GM21423 (cell line): Measurements from ENCODE around the gene RRP8.

Source experiments
- ATAC-seq: cut with Tn5 transposase; IDR thresholded peaks from one replicate; pipeline ENCODE4 v1.9.1; 2021; ENCODE audit warnings: mild to moderate bottlenecking, moderate library complexity; ENCODE audit not compliant: unreplicated experiment

The RRP8 gene

DNA sequence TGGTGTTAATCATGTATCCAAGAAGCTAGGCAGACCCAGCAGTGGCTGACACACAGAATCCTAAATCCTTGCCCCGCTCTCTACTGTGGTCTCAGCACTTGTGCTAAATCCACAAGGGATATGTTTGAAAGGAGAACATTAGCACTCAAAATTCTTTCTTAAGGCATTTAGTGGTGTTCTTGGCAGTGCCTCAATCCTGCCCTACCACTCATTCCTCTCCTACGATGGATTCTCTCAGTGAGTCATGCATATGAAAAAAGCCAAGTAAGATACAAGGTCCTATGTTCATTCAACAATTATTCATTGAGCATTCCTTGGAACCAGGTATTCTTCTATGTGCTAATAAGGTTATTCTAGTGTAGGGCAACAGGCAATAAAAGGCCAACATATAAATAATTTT is 31.2 kb downstream of the RRP8 start:
- ATAC-seq: no peak

DNA sequence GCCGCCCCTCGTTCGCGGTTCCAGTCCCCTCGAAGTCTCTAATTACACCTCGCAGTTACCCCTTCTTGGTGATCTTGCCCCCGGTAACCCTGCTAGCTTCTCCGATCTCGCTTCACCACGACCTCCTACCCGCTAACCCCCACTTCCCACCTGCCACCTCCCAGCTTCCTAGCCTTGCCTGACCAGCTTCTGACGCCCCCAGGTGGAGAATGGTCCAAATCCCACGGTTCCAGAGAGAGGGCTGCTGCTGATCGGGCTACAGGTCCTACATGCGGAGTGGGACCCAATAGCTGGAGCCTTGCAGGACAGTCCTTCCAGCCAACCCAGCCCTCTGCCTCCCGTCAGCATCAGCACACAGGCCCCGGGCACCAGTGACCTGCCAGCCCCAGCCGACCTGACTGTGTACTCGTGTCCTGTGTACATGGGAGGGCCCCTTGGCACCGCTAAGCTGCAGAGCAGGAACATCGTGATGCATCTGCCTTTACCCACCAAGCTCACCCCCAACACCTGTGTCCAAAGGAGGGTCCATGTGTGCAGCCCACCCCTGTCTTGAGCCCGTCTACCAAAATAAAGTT is 31.9 kb downstream of the RRP8 start:
- ATAC-seq: no peak

GRCh38 chr11:6570691-6571427 is 32.6 kb downstream of the RRP8 start:
- no peak for ATAC-seq

GRCh38 chr11:6569706-6570105 is 33.7 kb downstream of the RRP8 start:
- ATAC-seq: no peak

GRCh38 chr11:6568191-6568918 is 35.1 kb downstream of the RRP8 start:
- ATAC-seq: no peak

DNA sequence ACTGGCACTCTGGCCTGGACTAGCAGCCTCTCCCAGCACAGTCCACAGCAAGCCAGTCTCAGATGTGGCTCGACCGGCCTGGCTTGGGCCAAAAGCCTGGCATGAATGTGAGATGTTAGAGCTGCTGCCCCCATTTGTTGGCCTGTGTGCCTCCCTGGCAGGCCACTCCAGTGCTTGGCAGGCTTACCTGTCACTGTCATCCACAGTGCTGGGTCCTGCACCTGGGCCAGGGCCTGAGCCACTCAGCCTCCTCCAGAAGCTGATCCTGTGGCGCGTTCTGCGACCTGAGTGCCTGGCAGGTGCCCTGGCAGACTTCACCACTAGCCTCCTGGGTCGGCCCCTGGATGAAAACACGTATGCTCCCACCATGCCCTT is 36.1 kb downstream of the RRP8 start:
- no peak for ATAC-seq

GRCh38 chr11:6566704-6567370 is 36.6 kb downstream of the RRP8 start:
- ATAC-seq: no peak

GRCh38 chr11:6565988-6566703 is 37.3 kb downstream of the RRP8 start:
- ATAC-seq: no peak

GRCh38 chr11:6565325-6565724 is 38.1 kb downstream of the RRP8 start:
- no peak for ATAC-seq

DNA sequence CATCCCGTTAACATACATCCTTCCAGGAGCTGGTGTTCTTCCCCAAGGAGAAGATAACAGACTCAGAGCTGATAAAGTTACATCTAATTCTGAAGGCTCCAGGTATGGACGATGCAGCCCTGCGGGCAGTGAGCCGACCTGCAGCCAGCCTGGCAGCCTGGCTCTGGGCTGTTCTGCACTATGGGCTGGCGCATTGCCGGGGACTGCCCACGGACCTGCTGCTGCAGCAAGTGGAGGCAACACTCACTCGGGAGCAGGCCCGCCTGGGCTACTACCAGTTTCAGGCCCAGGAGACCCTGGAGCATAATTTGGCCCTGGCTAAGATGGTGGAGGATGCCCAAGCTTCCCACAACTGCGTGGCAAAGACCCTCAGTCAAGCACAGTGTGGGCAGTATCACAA is 39.7 kb downstream of the RRP8 start:
- no peak for ATAC-seq

DNA sequence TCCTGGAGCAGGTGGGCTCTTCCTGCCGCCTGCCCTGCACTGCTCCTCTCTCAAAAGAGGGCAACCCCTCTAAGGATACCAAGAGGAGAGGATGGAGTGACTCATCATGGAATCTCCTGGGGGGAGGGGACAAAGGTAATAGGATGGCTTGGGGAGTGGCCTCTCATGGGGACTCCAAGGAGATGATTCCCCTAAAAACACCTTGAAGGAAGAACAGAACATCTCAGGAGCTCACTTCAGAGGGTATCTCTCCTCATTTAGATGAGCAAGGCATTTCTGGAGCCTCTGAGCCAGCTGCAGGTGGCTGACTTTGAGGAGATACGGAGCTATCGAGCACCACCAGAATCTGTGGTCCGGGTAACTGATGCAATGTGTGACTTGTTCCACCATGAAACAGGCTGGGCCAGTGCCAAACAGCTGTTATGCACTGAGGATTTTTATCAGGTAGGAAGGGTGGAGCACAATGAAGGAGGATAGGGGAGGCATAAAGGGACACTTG is 40.2 kb downstream of the RRP8 start:
- no peak for ATAC-seq

DNA sequence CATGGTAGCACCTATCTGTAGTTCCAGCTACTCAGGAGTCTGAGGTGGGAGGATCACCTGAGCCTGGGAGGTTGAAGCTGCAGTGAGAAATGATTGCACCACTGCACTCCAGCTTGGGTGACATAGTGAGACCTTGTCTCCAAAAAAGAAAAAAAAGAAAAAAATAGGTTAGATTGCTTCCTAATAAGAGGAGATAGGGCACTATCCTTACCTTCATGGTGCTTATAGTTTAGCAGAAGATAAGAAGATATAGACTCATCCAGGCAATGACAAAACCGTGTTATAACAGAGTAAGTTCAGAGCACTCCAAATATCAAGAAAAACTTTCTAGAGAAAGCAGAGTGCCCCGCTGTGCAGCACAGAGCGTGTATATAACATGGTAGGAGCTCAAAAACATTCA is 42.1 kb downstream of the RRP8 start:
- no peak for ATAC-seq

DNA sequence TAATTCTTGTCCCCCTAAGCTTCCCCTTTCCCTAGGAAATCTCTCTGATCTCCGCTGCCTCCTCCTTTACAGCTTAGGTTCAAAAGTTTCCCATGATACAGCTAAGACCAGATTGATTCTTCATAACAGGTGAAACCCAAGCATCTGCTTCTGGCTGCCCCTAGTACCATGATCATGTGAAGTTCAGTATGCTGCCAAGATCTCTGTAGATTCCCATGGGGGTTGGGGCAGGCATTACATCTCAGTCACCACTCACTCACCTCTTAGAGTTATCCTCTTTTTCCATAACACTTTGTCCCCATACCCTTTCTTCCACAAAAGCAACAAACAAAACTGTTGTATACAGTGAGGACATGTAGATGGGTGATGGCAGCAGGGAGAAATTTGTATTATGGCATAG is 44.0 kb downstream of the RRP8 start:
- no peak for ATAC-seq

DNA sequence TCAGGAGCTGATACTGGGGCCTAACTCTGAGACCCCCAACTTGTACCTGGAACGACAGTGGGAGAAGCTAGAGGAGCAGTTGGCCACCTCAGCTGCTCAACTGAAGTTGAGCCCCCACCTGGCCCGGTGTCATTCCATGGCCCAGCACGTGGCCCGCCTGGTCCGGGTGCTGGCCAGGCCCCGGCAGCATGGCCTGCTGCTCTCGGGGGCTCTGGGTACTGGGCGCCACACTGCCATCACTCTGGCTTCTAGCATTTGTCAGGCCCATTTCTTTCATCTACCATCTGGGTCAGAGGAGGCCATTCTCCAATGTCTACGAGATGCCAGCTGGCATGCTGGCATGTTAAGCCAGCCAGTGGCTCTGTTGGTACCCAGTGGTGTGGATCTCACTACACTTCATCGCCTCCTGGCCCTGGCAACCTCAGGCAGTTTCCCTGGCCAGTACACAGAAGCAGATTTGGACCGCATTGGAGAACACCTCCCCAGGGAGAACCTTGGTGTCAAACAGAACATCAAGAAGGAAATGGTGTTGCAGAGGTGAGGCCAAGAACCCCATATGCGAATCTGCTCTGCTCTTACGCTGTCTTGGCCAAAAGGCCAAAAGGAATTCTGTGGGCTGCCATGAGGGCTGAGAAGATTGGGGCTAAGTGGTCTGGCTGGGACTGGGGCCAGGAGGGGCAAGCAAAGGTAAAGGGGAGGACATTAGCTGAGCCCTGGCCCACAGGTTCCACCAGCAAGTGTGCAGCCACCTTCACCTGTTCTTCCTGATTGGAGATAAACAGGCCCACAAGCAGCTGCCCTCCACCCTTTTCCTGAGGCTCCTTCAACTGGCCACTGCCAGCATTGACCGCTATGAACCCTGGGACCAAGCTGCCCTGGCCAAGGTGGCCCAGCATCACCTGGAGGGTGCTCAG is 45.4 kb downstream of the RRP8 start:
- ATAC-seq: no peak

DNA sequence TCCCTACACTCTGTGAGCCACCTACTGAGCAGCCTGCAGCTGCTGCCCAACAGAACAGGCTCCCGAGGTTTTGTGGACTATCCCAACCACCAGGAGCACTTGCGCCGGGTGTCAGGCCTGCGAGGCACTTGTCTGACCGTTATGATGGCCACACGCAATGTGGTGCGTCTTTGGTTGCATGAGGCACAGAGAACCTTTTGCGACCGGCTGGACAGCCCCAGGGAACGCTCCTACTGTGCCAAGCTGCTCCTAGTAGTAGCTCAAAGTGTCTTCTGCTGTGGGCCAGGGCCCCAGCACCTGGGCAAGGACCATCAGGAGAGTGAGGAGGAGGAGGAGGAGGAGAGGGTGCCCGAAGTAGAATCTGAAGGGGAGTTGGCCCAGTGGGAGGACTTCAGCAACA is 46.4 kb downstream of the RRP8 start:
- no peak for ATAC-seq

- no peak for ATAC-seq
Measured at GRCh38 chr11:6556139-6556949, 47.1 kb downstream of the RRP8 start.

DNA sequence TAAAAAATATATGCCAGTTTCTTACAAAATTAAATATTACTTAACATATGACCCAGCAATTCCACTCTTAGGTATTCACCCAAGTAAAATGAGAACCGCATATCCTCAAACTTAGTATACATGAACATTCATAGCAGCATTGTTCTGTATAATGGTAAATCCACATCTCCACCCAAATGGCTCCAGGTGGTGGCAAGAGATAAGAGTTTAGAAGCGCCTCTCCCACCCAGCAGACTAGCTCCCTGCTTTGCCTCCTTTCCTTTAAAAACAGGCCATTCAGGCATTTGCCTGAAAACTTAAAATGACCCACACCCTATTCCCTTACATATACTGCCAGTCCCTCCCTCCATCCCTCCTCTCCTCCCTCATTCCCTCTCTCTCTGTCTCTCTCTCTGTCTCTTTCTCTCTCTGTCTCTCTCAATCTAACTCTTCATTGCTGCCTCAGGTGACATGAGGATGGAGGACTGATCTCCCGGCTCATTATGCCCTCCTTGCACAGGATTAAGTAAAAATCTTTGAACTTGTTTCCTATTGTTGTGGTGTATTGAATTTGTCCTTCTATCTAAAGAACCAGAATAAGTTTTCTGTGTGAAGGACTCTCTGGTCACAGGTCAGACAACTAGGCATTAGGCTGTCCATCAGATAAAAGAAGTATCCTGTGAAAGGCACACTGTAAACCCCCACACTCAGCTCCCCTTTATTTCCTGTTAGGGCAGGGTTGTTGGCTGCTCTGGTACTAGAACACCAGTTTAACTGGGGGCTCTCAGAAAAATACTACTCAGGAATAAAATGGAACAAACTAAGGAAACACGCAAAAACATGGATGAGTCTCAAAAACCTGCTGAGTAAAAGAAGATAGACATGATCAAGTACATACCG is 48.3 kb downstream of the RRP8 start:
- ATAC-seq: no peak

DNA sequence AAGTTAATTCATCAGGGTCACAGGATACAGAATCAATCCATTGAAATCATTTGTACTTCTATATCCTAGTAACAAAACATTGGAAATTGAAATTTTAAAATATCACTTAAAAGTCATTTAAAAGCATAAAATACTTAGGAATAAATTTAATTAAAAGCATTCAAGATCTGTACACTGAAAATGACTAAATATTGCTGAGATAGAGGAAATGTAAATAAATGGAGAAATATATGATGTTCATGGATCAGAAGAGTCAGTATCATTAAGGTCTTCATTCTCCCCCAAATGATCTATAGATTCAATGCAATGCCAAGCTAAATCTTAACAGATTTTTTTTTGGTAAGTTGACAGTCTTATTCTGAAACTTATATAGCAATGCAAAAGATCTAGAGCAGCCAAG is 49.8 kb downstream of the RRP8 start:
- no peak for ATAC-seq
